Naive B cell (primary cell): ENCODE results near the gene TBC1D16. TPM values are rescaled to one million over a fixed set of nuclear protein-coding genes. Genes with fewer than 3 reads are reported as not detected.

ENCODE experiments used
- ATAC-seq, 2 donors: fragments of 150-1000 bp; cut with Tn5 transposase; 2 replicates each; pipeline ENCODE4 v1.10.0; 2021; ENCODE audit warnings: low read depth in 2 of 2, mild to moderate bottlenecking in 2 of 2, moderate library complexity in 2 of 2
- DNase-seq: peaks from one replicate; pipeline ENCODE4 v3.0.0; 2022
- H3K27ac Mint-ChIP-seq, 6 donors: one replicate each; pipeline ENCODE4 v1.8.0; 2020 to 2022; ENCODE audit warnings: mild to moderate bottlenecking in 6 of 6, mixed read lengths in 6 of 6, moderate library complexity in 5 of 6, inconsistent platforms in 2 of 6
- H3K27me3 Mint-ChIP-seq, 3 donors: one replicate each; pipeline ENCODE4 v1.8.0; 2021 to 2022; ENCODE audit warnings: mixed read lengths in 3 of 3, mild to moderate bottlenecking in 1 of 3
- H3K36me3 Mint-ChIP-seq, 2 donors: one replicate each; pipeline ENCODE4 v1.8.0; 2020 to 2022; ENCODE audit warnings: mixed read lengths in 2 of 2, inconsistent platforms in 1 of 2, mild to moderate bottlenecking in 1 of 2
- H3K4me1 Mint-ChIP-seq, 3 donors: one replicate each; pipeline ENCODE4 v1.8.0; 2020 to 2022; ENCODE audit warnings: mixed read lengths in 3 of 3, inconsistent platforms in 1 of 3, mild to moderate bottlenecking in 1 of 3, moderate library complexity in 1 of 3
- H3K4me3 Mint-ChIP-seq, 8 donors: one replicate each; pipeline ENCODE4 v1.8.0; 2020 to 2022; ENCODE audit warnings: mild to moderate bottlenecking in 8 of 8, mixed read lengths in 8 of 8, moderate library complexity in 8 of 8, inconsistent platforms in 2 of 8
- H3K9me3 Mint-ChIP-seq, 7 donors: one replicate each; pipeline ENCODE4 v1.8.0; 2020 to 2022; ENCODE audit warnings: mixed read lengths in 7 of 7, mild to moderate bottlenecking in 5 of 7, inconsistent platforms in 2 of 7, moderate library complexity in 1 of 7
- polyA plus RNA-seq, 6 donors: library from polyadenylated mRNA; unstranded; fragments of 300-500 nt; fragmentation: Illumina TruSeq; gene quantifications; one replicate each; pipeline ENCODE4 v1.2.3, GENCODE V29; 2021; ENCODE audit warnings: low read depth in 6 of 6

The TBC1D16 gene
- polyA plus RNA-seq, 6 donors from 2014 or later, result 0.31 to 2.6 (median 1.4) TPM; not detected in 1

- Mint-ChIP-seq H3K4me1 (peaks cover 10 to 74% (median 73%) of the 10 kb centered on the region in 3 donors), H3K27ac (peak overlapping the region in 2 of 6 donors; percentile 76 to 77), H3K27me3 (peaks cover 0 to 35% (median 0%) of the 10 kb centered on the region in 3 donors), H3K36me3 (peaks cover 0 to 8% of the 10 kb centered on the region in 2 donors), H3K9me3 (peaks cover 0 to 3% (median 0%) of the 10 kb centered on the region in 7 donors), H3K4me3 (peak overlapping the region in 1 of 8 donors; percentile 1)
- DNase-seq (no peak), ATAC-seq (no peak)
Measured at GRCh38 chr17:79939755-79940458, 95.8 kb downstream of the TBC1D16 start.

DNA sequence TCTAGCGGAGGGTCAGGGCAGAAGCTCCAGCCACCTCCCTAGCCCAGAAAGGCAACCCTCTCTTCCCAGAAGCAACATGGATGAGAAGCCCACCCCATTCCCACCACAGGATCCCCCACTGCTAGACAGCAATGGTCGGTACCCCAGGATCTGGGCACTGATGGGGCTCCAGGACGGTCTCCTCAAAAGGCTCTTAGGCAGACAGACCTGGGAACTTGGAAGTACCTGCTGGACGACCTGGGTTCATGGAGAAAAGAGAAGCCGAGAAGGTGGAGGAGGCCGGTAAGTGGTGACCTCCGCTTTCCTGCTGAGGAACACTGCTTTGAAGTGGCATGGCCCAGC is 96.6 kb downstream of the TBC1D16 start:
- no peak for ATAC-seq
- Mint-ChIP-seq H3K27me3 (peaks cover 0 to 43% (median under 1%) of the 10 kb centered on the region in 3 donors), H3K27ac (peak overlapping the region in 3 of 6 donors; percentile 64 to 76 (median 69))

DNA sequence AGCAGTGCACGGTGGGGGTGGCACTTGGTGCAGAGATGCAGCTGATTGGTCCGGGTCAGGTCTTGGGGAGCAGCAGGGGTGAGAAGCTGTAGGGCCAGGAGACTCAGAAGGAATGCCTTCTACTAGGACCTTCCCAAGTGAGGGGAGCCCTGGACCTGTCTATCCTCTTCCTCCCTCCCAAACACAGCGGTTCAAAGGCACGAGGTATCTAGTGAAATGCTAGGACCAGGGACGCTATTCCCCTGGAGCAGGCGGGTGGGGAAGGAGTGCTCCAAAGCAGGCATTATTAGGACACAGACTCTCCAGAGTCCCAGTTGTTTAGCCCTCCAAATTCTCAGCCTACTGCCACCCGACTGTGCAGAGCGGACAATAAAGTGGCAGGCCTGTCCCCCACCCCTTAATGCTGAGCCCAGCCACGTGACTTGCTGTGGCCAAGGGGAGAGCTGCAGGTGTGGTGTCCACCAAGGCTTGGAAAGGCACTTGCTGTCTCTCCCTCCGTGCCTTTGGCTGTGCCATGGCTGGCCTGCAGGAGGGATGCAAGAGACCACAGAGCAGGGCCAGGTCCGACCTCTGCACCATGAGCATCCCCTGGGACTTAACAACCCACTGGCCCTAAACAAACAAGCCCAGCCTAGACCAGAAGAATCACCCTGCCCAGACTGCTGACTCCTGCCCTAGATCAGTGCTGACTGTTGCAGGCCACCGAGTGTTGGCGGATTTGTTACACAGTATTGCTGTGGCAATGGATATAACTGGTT is 97.2 kb downstream of the TBC1D16 start:
- H3K9me3 Mint-ChIP-seq, result peaks cover 0 to 3% (median 0%) of the 10 kb centered on the region in 7 donors
- peak overlapping the region in 5 of 8 donors; percentile 12 to 92 (median 59) for H3K4me3 Mint-ChIP-seq
- DNase-seq, result no peak
- peaks cover 11 to 78% (median 75%) of the 10 kb centered on the region in 3 donors for H3K4me1 Mint-ChIP-seq
- no peaks in the 10 kb centered on the region for H3K36me3 Mint-ChIP-seq
- ATAC-seq, result no peak
- peak overlapping the region in 4 of 6 donors; percentile 18 to 93 (median 38) for H3K27ac Mint-ChIP-seq
- peaks cover 5 to 49% (median 5%) of the 10 kb centered on the region in 3 donors for H3K27me3 Mint-ChIP-seq

More for the DNA sequence above, 96.6 kb downstream of the TBC1D16 start:
- Mint-ChIP-seq H3K4me3 (peak overlapping the region in 3 of 8 donors; percentile 30 to 59 (median 32)), H3K4me1 (peaks cover 10 to 75% (median 75%) of the 10 kb centered on the region in 3 donors), H3K36me3 (peaks cover 0 to 3% of the 10 kb centered on the region in 2 donors), H3K9me3 (peaks cover 0 to 3% (median 0%) of the 10 kb centered on the region in 7 donors)
- no peak for DNase-seq

DNA sequence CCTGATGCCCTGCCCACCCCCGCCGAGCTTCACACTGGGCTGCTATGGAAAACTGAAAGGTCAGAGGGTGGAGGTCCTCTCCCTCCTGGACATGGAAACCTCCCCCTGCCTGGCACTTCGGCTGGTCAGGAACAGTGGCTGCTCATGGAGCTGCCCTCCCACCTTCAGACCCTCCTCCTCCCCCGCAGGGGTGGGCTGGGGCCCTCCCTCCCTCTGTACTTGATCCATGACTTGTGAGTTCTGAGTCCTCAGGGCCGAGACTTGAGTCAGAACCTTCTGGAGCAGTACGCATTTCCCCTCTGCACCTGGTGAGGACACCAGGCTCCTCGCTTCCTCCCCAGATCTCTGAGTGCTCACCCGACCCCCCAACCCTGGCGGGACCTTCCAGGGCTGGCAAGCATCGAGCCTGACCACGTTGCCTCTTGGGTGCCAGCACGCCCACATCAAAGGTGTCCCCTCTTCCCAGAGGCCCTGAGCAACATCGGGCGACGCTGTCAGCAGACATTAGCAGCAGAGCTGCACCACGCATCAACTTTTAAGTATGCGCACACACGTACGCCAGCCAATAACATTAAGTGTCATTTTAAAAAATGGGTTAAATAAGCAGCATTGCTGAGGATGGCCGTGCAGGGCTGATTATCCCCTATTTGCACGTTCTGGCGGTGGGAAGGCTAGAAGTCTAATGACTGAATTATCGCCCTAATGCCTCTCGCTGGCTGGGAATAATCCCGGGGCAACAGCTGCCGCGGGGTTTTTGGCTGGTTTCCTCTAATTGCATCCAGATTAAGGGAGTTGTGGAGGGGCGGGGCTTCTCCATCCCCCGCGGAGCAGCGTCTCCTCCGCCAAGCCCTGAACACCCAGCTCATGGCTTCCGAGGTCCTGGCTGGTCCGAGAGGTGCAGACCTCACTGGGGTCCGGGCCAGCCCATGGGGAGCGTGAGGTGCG is 98.0 kb downstream of the TBC1D16 start:
- H3K27me3 Mint-ChIP-seq, result peaks cover 5 to 57% (median 10%) of the 10 kb centered on the region in 3 donors
- DNase-seq (no peak), ATAC-seq (peak; percentile 34 to 66)

DNA sequence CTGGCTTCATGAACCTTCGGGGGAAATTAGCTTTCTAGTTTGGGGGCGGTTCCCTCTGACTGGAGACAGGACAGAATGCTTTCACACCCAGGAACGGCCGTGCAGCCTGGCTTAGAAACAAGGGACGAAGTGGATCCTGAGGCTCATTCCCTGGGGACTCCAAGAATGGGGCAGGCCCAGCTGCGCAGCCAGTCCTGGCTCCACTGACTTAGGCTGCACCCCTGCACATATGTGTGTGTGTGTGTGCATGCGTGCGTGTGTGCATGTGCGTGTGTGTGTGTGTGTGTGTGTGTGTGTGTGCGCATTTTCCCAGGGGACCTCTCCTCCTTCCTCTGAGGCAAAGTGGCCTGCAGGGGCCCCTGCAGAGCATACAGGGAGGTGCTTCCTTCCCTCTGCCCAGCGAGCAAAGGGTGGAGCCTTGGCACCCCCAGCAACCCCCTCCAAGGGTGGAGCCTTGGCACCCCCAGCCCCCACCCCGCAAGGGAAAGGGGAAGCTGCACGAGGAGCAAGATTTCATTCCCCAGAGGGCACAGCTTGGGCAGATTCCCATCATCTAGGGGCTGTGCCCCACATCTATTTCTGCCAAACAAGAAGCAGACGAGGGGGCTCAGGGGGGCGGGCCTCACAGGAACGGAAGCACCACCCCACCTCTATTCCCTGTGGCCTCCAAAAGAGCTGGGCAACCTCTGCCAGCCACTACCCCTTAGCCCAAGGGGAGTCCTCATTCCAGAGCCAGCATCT is 98.9 kb downstream of the TBC1D16 start:
- Mint-ChIP-seq H3K9me3 (peaks cover 0 to 2% (median 0%) of the 10 kb centered on the region in 7 donors), H3K27me3 (peaks cover 5 to 66% (median 15%) of the 10 kb centered on the region in 3 donors), H3K4me3 (peak overlapping the region; percentile 9 to 92 (median 81)), H3K4me1 (peaks cover 14 to 77% (median 74%) of the 10 kb centered on the region in 3 donors), H3K27ac (peak overlapping the region in 4 of 6 donors; percentile 38 to 95 (median 91)), H3K36me3 (no peaks in the 10 kb centered on the region)
- DNase-seq, result peak; percentile 10
- ATAC-seq, result peak; percentile 48 to 60

More for the DNA sequence above, 98.0 kb downstream of the TBC1D16 start:
- H3K4me1 Mint-ChIP-seq, result peaks cover 14 to 80% (median 76%) of the 10 kb centered on the region in 3 donors
- peaks cover 0 to 2% (median 0%) of the 10 kb centered on the region in 7 donors for H3K9me3 Mint-ChIP-seq
- peak overlapping the region in 5 of 6 donors; percentile 52 to 95 (median 89) for H3K27ac Mint-ChIP-seq
- no peaks in the 10 kb centered on the region for H3K36me3 Mint-ChIP-seq
- H3K4me3 Mint-ChIP-seq, result peak overlapping the region in 7 of 8 donors; percentile 28 to 92 (median 84)

GRCh38 chr17:79936050-79936449 is 99.6 kb downstream of the TBC1D16 start:
- peaks cover 5 to 71% (median 22%) of the 10 kb centered on the region in 3 donors for H3K27me3 Mint-ChIP-seq
- no peak for ATAC-seq
- peak overlapping the region in 6 of 8 donors; percentile 6 to 92 (median 88) for H3K4me3 Mint-ChIP-seq
- peaks cover 14 to 83% (median 81%) of the 10 kb centered on the region in 3 donors for H3K4me1 Mint-ChIP-seq
- H3K9me3 Mint-ChIP-seq, result peaks cover 0 to 2% (median 0%) of the 10 kb centered on the region in 7 donors
- peak overlapping the region in 5 of 6 donors; percentile 50 to 93 (median 80) for H3K27ac Mint-ChIP-seq
- no peaks in the 10 kb centered on the region for H3K36me3 Mint-ChIP-seq
- no peak for DNase-seq

- peak overlapping the region in 6 of 8 donors; percentile 25 to 92 (median 60) for H3K4me3 Mint-ChIP-seq
- H3K4me1 Mint-ChIP-seq, result peaks cover 14 to 86% (median 81%) of the 10 kb centered on the region in 3 donors
- ATAC-seq (no peak), DNase-seq (no peak)
- H3K27ac Mint-ChIP-seq, result peak overlapping the region in 2 of 6 donors; percentile 58 to 69
- peaks cover 10 to 69% (median 23%) of the 10 kb centered on the region in 3 donors for H3K27me3 Mint-ChIP-seq
- no peaks in the 10 kb centered on the region for H3K36me3 Mint-ChIP-seq
- H3K9me3 Mint-ChIP-seq, result peaks cover 0 to under 1% (median 0%) of the 10 kb centered on the region in 7 donors
Measured at GRCh38 chr17:79935197-79935885, 100.3 kb downstream of the TBC1D16 start.

DNA sequence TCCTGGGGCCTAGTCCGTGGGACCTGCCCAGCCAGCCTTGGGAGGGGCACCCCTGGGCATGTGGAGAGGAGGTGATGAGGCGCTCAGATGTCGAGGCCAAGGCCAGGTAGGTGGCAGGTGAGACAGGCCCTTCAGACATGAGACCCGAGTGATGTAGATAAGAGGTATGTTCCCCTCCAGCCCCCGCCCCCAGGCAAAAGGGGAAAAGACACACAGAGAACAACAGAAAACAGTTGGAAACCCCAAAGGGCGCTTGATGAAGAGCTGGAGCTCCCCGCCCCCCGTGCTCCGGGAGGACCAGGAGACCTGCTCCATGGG is 101.1 kb downstream of the TBC1D16 start:
- Mint-ChIP-seq H3K4me1 (peaks cover 14 to 79% (median 75%) of the 10 kb centered on the region in 3 donors), H3K4me3 (peak overlapping the region in 2 of 8 donors; percentile 56 to 77), H3K9me3 (no peaks in the 10 kb centered on the region), H3K27me3 (peaks cover 10 to 62% (median 23%) of the 10 kb centered on the region in 3 donors), H3K36me3 (no peaks in the 10 kb centered on the region), H3K27ac (no peak overlapping the region)
- ATAC-seq, result no peak
- no peak for DNase-seq

DNA sequence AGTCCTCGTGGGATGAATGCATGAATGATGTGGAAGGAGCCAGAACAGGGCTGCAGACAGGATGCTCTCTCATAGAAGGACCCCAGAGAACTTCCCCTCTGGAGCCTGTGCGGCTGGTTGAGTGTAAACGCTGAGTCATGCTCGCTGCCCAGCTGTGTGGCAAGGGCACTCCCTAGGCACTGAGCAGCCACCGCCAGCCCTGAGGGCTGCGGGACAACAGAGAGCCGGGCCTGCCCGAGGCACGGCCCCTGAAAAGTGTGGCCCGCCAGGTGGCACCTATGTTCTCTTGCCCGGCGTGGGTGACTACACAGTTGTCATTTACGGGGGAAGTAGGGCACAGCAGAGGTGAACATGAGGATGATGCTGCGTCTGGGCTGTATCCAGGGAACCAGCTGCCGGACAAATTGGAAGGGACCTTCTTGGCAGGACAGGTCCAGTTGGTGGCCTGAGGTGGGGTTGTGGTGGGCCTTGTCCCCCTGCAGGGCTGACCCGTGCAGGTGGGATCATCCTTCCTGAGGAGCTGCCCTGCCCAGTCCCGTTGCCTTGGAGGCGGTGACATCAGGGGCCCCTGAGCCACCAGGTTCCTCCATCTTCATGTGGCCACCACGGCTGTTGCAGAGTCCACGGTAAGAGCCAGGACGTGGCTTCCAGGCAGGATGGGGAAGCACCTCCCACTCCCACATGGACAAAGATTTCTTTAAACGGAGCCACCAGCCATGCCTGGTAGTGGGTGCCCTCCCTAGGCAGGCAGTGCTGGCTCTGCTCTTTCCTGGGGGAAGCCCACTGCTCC is 101.6 kb downstream of the TBC1D16 start:
- peak; percentile 12 for DNase-seq

GRCh38 chr17:79932451-79933306 is 103.0 kb downstream of the TBC1D16 start:
- H3K4me1 Mint-ChIP-seq, result peaks cover 13 to 74% (median 64%) of the 10 kb centered on the region in 3 donors
- no peaks in the 10 kb centered on the region for H3K36me3 Mint-ChIP-seq
- peak overlapping the region in 2 of 6 donors; percentile 67 to 72 for H3K27ac Mint-ChIP-seq
- peaks cover 23 to 60% (median 23%) of the 10 kb centered on the region in 3 donors for H3K27me3 Mint-ChIP-seq
- H3K9me3 Mint-ChIP-seq, result no peaks in the 10 kb centered on the region
- peak overlapping the region in 2 of 8 donors; percentile 42 to 77 for H3K4me3 Mint-ChIP-seq
- no peak for DNase-seq
- ATAC-seq, result no peak

More for the DNA sequence above, 101.6 kb downstream of the TBC1D16 start:
- peak; percentile 32 to 43 for ATAC-seq
- Mint-ChIP-seq H3K4me1 (peaks cover 14 to 74% (median 69%) of the 10 kb centered on the region in 3 donors), H3K27ac (peak overlapping the region in 3 of 6 donors; percentile 52 to 81 (median 53)), H3K9me3 (no peaks in the 10 kb centered on the region), H3K36me3 (no peaks in the 10 kb centered on the region), H3K4me3 (peak overlapping the region in 5 of 8 donors; percentile 46 to 81 (median 63)), H3K27me3 (peaks cover 10 to 56% (median 23%) of the 10 kb centered on the region in 3 donors)
